SK-N-SH treated with all-trans-retinoic acid at 6 μM for 48 hours (cell line): Measurements from ENCODE around the gene PCED1A.

ENCODE experiments used
- ATAC-seq: fragments of 200-7000 bp; cut with Tn5 transposase; 3 replicates; pipeline ENCODE4 v1.9.1; 2020; ENCODE audit warnings: mild to moderate bottlenecking, moderate library complexity
- ARNTL ChIP-seq: fragments of 450-650 bp; formaldehyde crosslinking; IDR thresholded peaks from 2 replicates; pipeline ENCODE4 v1.5.0; 2020; ENCODE audit warnings: low read depth, mild to moderate bottlenecking, moderate library complexity, borderline replicate concordance
- BACH2 ChIP-seq: fragments of 250-450 bp; sonication (Bioruptor Pico); IDR thresholded peaks from 2 replicates; pipeline ENCODE4 v1.9.0; 2021; ENCODE audit warnings: mild to moderate bottlenecking, borderline replicate concordance
- CSDC2 ChIP-seq: fragments of 250-450 bp; sonication (Bioruptor Pico); IDR thresholded peaks from 2 replicates; pipeline ENCODE4 v1.5.0; 2020; ENCODE audit warnings: mild to moderate bottlenecking, moderate library complexity
- ESRRG ChIP-seq: fragments of 250-450 bp; sonication (Bioruptor Pico); IDR thresholded peaks from 2 replicates; pipeline ENCODE4 v1.6.1; 2021; ENCODE audit warnings: mild to moderate bottlenecking
- GLIS3 ChIP-seq: fragments of 250-450 bp; sonication (Bioruptor Pico); IDR thresholded peaks from 2 replicates; pipeline ENCODE4 v1.5.0; 2020; ENCODE audit warnings: mild to moderate bottlenecking, moderate library complexity
- ISL1 ChIP-seq: fragments of 250-450 bp; sonication (Bioruptor Pico); IDR thresholded peaks from 2 replicates; pipeline ENCODE4 v2.1.2; 2022; ENCODE audit warnings: mild to moderate bottlenecking, moderate library complexity
- OSR1 ChIP-seq: fragments of 250-450 bp; sonication (Bioruptor Pico); IDR thresholded peaks from 2 replicates; pipeline ENCODE4 v1.8.0; 2022; ENCODE audit warnings: moderate library complexity, mild to moderate bottlenecking, inconsistent platforms
- POU6F1 ChIP-seq: fragments of 250-450 bp; sonication (Bioruptor Pico); IDR thresholded peaks from 2 replicates; pipeline ENCODE4 v1.8.0; 2021; ENCODE audit warnings: low read depth, mild to moderate bottlenecking, moderate library complexity, borderline replicate concordance
- PPARA ChIP-seq: fragments of 250-450 bp; sonication (Bioruptor Pico); IDR thresholded peaks from 2 replicates; pipeline ENCODE4 v1.5.0; 2020; ENCODE audit warnings: mild to moderate bottlenecking, borderline replicate concordance
- RARB ChIP-seq: fragments of 250-450 bp; sonication (Bioruptor Pico); IDR thresholded peaks from 2 replicates; pipeline ENCODE4 v1.8.0; 2021; ENCODE audit warnings: mild to moderate bottlenecking, moderate library complexity
- SNAI2 ChIP-seq: fragments of 250-450 bp; sonication (Bioruptor Pico); IDR thresholded peaks from 2 replicates; pipeline ENCODE4 v1.5.0; 2020; ENCODE audit warnings: mild to moderate bottlenecking, moderate library complexity
- TCF4 ChIP-seq: fragments of 250-450 bp; sonication (Bioruptor Pico); IDR thresholded peaks from 2 replicates; pipeline ENCODE4 v1.8.0; 2021; ENCODE audit warnings: mild to moderate bottlenecking, moderate library complexity, borderline replicate concordance
- TOX ChIP-seq: fragments of 250-450 bp; sonication (Bioruptor Pico); IDR thresholded peaks from 2 replicates; pipeline ENCODE4 v1.8.0; 2021; ENCODE audit warnings: mild to moderate bottlenecking, moderate library complexity, borderline replicate concordance
- ZC3H10 ChIP-seq: fragments of 250-450 bp; sonication (Bioruptor Pico); IDR thresholded peaks from 2 replicates; pipeline ENCODE4 v1.5.1; 2021; ENCODE audit warnings: mild to moderate bottlenecking, moderate library complexity
- ZFP30 ChIP-seq: fragments of 450-650 bp; formaldehyde crosslinking; IDR thresholded peaks from 2 replicates; pipeline ENCODE4 v1.5.0; 2022; ENCODE audit warnings: mild to moderate bottlenecking, moderate library complexity
- ZNF565 ChIP-seq: fragments of 450-650 bp; formaldehyde crosslinking; conservative IDR thresholded peaks from 2 replicates; pipeline ENCODE4 v1.5.0; 2020; ENCODE audit warnings: low read depth, mild to moderate bottlenecking, moderate library complexity
- ZNF8 ChIP-seq: fragments of 450-650 bp; formaldehyde crosslinking; IDR thresholded peaks from 2 replicates; pipeline ENCODE4 v1.5.0; 2020; ENCODE audit warnings: mild to moderate bottlenecking, moderate library complexity
- TF ChIP-seq, protein P1 (sequence below): fragments of 250-450 bp; sonication (Bioruptor Pico); IDR thresholded peaks from 2 replicates; pipeline ENCODE4 v1.5.0; 2020; ENCODE audit warnings: mild to moderate bottlenecking, moderate library complexity
- TF ChIP-seq, protein P2 (sequence below): fragments of 250-450 bp; sonication (Bioruptor Pico); IDR thresholded peaks from 2 replicates; pipeline ENCODE4 v1.5.1; 2020; ENCODE audit warnings: low read depth, mild to moderate bottlenecking, moderate library complexity

The PCED1A gene

GRCh38 chr20:2867081-2867864 lies 26.8 kb upstream of the PCED1A start:
- TF ChIP-seq BACH2 (CRISPR knock-in tag) (no peak), ARNTL (CRISPR knock-in tag) (no peak), SNAI2 (CRISPR knock-in tag) (no peak), ISL1 (CRISPR knock-in tag) (no peak), ZNF565 (no peak), ZC3H10 (CRISPR knock-in tag) (no peak)
- TF ChIP-seq, protein P1, sequence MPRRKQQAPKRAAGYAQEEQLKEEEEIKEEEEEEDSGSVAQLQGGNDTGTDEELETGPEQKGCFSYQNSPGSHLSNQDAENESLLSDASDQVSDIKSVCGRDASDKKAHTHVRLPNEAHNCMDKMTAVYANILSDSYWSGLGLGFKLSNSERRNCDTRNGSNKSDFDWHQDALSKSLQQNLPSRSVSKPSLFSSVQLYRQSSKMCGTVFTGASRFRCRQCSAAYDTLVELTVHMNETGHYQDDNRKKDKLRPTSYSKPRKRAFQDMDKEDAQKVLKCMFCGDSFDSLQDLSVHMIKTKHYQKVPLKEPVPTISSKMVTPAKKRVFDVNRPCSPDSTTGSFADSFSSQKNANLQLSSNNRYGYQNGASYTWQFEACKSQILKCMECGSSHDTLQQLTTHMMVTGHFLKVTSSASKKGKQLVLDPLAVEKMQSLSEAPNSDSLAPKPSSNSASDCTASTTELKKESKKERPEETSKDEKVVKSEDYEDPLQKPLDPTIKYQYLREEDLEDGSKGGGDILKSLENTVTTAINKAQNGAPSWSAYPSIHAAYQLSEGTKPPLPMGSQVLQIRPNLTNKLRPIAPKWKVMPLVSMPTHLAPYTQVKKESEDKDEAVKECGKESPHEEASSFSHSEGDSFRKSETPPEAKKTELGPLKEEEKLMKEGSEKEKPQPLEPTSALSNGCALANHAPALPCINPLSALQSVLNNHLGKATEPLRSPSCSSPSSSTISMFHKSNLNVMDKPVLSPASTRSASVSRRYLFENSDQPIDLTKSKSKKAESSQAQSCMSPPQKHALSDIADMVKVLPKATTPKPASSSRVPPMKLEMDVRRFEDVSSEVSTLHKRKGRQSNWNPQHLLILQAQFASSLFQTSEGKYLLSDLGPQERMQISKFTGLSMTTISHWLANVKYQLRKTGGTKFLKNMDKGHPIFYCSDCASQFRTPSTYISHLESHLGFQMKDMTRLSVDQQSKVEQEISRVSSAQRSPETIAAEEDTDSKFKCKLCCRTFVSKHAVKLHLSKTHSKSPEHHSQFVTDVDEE, result no peak
- TF ChIP-seq, protein P2, sequence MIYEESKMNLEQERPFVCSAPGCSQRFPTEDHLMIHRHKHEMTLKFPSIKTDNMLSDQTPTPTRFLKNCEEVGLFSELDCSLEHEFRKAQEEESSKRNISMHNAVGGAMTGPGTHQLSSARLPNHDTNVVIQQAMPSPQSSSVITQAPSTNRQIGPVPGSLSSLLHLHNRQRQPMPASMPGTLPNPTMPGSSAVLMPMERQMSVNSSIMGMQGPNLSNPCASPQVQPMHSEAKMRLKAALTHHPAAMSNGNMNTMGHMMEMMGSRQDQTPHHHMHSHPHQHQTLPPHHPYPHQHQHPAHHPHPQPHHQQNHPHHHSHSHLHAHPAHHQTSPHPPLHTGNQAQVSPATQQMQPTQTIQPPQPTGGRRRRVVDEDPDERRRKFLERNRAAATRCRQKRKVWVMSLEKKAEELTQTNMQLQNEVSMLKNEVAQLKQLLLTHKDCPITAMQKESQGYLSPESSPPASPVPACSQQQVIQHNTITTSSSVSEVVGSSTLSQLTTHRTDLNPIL (CRISPR knock-in tag), result no peak
- TF ChIP-seq, all 23 proteins: peak for 0
- ATAC-seq, result no peak

DNA sequence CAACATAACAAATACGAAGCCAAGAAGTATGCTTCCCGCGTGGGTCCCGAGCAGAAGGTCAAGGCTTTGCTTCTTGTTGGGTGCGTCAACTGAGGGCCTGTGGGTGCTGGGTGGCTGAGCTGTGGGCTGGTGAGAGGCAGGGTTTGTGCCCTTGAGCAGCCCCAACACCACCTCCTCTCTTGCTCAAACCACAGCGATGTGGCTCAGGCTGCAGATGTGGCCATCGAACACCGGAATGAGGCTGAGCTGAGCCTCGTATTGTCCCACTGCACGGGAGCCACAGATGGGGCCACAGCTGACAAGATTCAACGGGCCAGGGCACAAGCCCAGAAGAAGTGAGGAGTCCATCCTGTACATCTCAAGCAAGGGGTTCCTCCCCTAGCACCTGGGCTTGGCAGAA lies 25.8 kb upstream of the PCED1A start:
- TF ChIP-seq BACH2 (CRISPR knock-in tag), result no peak
- no peak for TF ChIP-seq ISL1 (CRISPR knock-in tag)
- TF ChIP-seq TCF4 (CRISPR knock-in tag), result no peak
- no peak for TF ChIP-seq ZNF565
- TF ChIP-seq, all 23 proteins: peak for 0
- ATAC-seq, result no peak

GRCh38 chr20:2865630-2866029 lies 25.2 kb upstream of the PCED1A start:
- ATAC-seq, result no peak
- TF ChIP-seq ZFP30 (CRISPR knock-in tag) (no peak), RARB (CRISPR knock-in tag) (no peak), BACH2 (CRISPR knock-in tag) (no peak), SNAI2 (CRISPR knock-in tag) (no peak), TCF4 (CRISPR knock-in tag) (no peak), POU6F1 (CRISPR knock-in tag) (no peak), ISL1 (CRISPR knock-in tag) (no peak), ESRRG (CRISPR knock-in tag) (no peak), ZC3H10 (CRISPR knock-in tag) (no peak), CSDC2 (CRISPR knock-in tag) (no peak), OSR1 (CRISPR knock-in tag) (no peak), PPARA (CRISPR knock-in tag) (no peak), GLIS3 (no peak), TOX (CRISPR knock-in tag) (no peak), ARNTL (CRISPR knock-in tag) (no peak), ZNF565 (no peak), ZNF8 (CRISPR knock-in tag) (no peak)
- TF ChIP-seq, protein P2 (CRISPR knock-in tag), result no peak
- TF ChIP-seq, protein P1, result no peak
